ENCODE results near the gene MAP3K5.
"Not testable (repeated sequence)": the region's sequence is repeated elsewhere in the genome, so short reads cannot be mapped to it uniquely, and the experiment has no call there.

The MAP3K5 gene

DNA sequence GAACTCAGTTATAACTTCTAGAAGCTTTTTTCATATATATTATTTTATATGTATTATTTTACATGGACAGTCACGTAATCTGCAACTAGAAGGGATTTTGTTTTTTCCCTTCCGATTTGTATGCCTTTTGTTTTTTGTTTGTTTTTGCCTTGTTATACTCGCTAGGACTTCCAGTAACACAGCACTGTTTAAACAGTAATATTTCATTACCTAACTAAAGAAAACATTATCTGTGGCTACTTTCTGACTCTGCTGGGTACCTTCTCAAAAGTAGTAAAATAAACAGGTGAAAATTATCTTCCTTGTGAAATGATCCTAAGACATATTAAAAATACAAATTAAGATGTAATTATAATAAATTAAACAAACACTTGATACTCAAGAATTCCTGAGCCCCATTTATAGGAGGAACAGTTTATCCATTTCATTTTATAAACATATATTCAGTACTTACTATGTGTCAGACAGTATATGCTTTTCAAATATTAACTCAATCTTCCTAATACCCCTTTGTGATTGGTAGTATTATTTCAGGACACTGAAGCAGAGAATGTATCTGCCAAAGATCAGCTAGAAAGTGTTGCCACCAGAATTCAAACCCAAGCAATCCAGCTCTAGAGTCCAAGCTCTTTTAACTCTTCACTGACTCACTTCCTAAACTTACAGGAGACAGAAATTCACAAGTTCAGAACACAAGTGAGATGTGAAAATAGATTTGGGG lies 65.3 kb downstream of the MAP3K5 start:
- no peak for DNase-seq (ENCODE audit: low read depth, low spot score)

DNA sequence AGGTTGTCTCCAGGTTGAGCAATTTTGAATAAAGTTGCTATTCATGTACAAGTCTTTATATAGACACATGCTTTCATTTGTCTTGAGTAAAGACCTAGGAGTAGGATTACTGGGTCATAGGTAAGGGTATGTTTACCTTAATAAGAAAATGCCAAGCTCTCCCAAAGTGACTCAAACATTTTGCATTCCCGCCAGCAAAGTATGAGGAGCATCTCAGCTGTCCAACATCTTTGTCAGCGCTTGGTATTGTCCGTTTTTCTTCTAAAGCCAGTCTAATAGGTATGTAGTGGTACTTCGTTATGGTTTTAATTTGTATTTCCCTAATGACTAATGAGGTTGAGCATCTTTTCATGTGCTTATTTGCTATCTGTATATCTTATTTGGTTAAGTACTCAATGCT lies 67.2 kb downstream of the MAP3K5 start:
- no peak for DNase-seq (ENCODE audit: low read depth, low spot score)

DNA sequence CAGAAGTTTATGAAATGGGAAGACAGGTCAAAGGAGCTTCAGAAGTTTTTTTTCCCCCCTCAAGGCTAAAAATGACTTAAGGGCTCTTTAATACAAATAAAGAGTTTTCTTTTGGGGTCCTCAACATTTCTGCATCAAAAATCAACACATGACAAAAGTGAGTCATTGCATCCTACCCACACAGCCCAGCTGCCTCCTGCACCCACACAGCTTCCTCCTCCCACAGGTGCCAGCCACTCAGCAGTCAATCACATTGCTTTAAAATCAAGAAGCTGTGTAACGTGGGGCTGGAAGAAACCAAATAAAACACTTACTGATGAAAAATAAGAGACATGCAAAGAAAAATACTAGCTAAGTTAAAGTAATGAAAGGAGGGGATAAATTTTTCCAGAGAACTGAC lies 68.5 kb downstream of the MAP3K5 start:
- no peak for DNase-seq (ENCODE audit: low read depth, low spot score)

DNA sequence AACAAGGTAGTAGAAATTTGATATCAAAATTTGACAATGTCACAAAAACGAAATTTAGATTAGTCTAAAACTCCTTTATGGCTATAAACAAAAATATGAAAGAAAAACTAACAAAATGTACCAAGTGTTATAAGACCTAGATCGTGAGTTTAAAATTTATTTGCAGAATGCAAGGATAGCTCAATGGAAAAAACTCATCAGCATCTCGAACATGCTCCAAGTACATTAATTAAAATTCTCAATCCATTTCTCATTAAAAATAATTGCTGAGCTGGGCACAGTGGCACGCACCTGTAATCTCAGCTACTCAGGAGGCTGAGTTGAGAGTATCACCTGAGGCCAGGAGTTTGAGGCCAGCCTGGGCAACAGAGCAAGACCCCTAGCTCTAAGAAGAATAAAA lies 70.8 kb downstream of the MAP3K5 start:
- no peak for DNase-seq (ENCODE audit: low read depth, low spot score)

DNA sequence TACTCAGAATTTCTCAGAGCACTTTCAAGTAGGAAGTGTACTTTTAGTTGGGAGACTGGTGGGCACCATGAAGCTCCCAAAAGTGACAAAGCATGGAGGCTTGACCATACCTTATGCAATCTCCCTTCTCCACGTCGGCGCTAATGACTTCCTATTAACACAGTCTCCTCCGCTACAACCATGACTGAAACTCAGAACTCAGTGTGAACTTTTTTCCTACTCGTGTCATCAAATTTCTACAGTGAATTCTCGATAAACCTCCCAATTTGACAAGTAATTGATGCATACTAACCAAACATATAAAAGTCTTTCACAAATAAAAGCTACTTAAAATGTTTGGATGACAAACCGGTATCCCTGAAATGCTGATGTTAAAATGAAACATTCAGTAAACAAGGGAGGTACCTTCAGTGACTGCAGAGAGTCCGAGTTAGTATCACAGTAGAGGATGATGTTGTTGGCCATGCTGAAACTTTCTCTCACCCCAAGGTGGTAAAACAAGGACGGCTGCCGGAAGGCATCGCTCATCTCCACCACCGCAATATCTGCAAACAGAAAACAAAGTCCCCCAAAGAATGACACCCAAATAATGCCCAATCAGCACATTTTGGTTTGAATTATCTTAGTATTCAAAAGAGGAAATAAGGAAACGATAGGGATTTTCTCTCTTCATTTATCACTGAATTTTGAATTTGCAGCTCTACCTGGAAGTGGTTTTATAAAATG lies 72.1 kb downstream of the MAP3K5 start:
- DNase-seq (ENCODE audit: low read depth, low spot score) = no peak

DNA sequence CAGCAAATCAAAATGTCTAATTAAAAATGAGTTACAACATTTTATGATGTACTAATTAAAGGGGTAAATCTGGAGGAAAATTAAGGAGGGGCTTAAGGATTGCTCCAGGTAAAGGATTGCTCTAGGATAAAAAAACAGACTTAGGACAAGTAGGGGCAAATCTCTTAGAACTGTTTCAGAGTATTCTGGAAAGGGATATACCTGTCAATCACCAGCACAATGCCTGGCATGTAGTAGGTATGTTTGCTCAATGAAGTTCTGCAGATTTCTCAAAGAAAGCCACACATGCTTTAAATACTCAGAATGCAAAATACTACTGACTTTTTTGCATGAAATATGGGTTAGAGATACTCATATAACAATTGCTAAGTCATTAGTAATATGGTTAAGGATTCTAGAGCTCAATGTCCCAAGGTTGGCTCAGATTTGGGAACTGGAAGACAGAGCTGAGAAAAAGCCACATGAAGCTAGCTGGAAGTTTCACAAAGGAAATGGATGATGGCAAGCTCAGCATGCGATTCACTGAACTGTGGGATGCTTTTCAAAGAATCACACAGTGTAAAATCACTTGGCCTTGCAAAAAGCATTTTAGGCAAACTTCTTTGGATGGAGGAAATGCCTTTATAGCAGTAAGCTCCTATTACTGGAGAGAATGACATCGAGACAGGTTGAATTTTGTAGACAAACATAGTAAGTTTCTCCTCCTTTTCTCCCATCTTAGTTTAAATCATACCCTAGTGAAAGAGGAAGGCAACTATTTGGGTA lies 72.8 kb downstream of the MAP3K5 start:
- no peak for DNase-seq (ENCODE audit: low read depth, low spot score)

DNA sequence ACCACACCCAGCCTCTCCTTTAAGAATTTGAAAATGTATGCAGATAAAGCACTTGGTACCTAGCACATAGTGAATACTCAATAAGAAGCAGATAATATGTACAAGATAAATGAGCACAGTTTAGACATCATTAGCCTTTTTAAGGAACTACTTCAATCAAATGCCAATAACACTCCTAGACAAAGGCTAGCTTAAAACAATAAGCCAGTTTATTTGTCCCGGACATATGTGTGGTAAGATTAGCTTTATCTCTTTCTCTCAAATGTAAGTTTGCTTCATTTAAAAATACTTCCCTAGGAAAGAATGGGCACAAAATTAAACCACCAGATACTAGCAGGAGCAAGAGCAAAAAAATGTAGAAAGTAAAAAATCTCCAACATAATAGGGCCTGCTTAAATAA lies 73.8 kb downstream of the MAP3K5 start:
- no peak for DNase-seq (ENCODE audit: low read depth, low spot score)

DNA sequence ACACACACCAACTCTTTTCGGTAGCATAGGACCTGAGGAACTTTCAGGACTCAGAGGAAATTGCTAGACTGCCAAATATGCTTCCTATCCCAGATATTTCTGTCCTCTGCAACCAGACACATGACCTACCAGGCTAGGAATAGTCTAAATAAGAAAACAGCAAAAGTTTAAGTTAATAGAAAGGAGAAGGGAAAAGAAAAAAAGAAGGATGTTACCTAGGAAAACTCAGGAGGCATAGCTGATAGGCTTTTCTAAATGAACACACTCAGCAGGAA lies 74.6 kb downstream of the MAP3K5 start:
- no peak for DNase-seq (ENCODE audit: low read depth, low spot score)

DNA sequence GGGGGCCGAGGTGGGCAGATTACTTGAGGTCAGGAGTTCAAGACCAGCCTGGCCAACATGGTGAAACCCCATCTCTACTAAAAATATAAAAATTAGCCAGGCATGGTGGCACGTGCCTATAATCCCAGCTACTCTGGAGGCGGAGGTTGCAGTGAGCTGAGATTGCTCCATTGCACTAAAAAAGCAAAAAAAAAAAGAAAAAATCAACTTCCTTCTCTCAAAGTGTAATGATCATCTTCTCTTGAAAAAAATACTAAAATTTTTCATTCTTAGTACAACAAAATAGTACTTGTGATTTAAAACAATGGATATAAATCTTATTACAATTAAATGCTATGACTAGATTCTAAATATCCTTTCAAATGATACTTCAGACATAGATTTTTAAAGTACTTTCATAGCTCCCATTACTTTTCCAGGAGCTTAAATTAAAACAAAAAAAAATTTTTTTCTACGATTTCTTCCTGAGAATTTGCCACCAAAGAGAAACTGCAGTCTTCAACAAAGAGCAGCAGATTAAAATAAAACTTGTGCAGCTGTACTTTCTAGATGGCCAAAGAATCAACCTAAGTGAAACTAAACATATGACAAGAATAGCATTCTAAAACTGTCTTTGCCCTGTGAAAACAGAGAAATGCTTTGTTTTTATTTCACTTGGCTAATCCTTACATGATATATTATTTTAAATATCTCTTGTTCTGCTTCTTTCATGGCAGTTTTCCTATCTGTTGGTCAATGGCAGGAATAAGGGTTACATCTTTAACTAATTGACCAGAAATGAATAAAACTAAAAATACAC lies 75.2 kb downstream of the MAP3K5 start:
- no peak for DNase-seq (ENCODE audit: low read depth, low spot score)

DNA sequence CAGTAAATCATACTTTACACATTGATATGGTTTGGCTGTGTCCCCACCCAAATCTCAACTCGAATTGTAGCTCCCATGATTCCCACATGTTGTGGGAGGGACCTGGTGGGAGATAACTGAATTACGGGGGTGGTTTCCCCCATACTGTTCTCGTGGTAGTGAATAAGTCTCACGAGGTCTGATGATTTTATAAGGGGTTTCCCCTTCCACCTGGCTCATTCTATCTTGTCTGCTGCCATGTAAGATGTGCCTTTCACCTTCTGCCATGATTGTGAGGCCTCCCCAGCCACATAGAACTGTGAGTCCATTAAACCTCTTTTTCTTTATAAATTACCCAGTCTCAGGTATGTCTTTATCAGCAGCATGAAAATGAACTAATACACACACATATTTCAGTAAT lies 79.6 kb downstream of the MAP3K5 start:
- not testable (repeated sequence) for DNase-seq (ENCODE audit: low read depth, low spot score)

DNA sequence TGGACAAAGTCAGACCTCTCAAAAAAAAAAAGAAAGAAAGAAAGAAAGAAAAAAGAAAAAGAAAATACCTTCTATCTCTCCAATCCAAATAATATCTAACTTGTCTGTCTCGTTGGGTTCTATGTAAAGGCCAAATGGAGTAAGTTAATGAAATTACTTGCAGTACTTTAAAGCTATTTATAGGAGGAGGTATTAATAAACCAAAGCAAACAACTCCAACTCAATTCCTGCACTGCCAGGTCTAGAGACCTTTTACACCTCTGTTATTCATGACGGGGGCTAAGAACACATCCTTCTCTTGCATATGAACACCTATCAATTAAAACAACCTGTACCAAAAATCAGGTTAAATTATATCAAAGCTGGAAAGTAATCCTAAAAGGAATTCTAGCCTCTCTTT lies 80.6 kb downstream of the MAP3K5 start:
- DNase-seq (ENCODE audit: low read depth, low spot score) = no peak

DNA sequence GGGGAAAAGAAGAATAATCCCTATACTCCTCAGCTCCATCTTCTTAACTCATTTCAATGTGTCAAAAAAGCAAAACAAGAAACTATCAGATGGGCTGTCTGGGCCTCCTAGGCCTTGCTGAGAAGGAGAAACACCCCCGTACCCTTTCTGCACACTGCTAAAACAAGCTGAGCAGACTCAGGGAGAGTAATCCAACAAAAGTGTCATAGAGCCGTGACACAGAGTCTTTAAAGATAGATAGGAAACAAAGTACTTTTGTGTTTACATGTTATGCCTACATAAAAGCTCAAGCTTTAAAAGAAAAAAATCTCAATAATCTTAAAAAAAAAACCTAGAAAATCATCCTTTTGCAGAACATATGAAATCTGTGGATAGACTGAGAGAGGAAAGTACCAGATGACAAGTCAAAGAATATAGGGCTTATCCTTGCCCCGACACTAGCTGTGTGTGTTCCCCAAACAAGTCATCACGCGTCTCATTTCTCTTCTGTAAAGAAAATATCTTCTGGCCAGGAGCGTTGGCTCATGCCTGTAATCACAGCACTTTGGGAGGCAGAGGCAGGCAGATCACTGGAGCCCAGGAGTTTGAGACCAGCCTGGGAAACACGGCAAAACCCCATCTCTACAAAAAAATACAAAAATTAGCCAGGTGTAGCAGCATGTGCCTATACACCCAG lies 81.3 kb downstream of the MAP3K5 start:
- DNase-seq (ENCODE audit: low read depth, low spot score) = no peak

DNA sequence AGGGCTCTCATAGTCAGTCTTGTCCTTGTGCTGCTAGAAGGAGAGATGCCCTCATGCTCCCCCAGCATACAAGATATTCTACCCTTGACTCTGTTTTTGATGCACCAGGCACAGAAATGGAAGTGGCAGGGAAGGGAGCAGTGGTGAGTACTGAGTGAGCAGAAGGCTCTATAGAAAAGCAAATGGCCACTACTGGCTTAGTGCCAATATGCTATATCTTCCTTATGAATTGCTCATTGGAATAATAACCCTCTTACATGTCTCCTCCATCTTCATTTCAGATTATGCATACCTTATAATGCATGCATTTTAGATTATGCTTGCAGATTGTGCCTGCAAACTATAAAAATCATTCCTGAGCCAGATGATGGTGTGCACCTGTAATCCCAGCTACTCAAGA lies 82.8 kb downstream of the MAP3K5 start:
- DNase-seq (ENCODE audit: low read depth, low spot score) = no peak

DNA sequence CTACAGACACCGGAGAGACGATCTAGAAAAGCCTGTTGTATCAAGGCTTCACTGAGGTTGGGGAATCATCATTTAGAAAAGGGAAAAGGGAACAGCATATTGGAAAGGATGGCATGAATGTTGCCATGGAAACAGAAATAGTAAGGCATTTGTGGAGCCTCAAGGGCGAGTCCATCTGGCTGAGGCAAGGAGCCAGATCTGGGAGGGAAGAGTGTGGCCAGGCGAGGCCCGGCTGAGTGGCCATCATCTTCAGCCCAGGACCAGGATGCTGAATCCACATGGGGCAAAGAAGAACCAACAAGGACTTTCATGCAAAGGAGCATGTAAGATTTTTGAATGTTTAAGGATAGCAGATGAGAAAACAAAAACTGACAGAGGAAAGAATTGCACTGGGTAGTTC lies 85.8 kb downstream of the MAP3K5 start:
- no peak for DNase-seq (ENCODE audit: low read depth, low spot score)

DNA sequence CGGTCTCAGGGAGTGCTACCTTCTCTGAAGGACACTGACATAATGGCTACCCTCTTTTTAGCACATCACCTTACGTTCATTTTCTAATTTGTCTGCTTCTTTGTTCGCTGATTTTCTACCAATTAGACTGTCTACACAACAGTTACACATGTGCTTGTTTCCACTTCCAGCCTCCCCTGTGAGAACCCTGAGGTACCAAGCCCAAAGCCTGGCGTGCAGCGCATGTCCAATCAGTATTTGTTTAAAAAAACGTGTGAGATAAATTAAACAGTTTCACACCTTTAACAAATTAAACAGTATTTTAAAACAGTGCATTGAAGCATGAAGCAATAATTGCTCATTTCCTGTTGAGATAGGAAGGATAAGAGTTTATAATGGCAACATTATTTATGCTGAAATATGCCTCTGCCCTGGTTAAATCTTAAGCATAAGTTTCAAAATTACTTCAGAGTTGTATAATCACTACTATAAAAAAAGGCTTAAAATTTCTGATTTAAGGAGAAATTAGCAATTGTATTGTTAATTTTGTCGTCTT lies 88.9 kb downstream of the MAP3K5 start:
- no peak for DNase-seq (ENCODE audit: low read depth, low spot score)

DNA sequence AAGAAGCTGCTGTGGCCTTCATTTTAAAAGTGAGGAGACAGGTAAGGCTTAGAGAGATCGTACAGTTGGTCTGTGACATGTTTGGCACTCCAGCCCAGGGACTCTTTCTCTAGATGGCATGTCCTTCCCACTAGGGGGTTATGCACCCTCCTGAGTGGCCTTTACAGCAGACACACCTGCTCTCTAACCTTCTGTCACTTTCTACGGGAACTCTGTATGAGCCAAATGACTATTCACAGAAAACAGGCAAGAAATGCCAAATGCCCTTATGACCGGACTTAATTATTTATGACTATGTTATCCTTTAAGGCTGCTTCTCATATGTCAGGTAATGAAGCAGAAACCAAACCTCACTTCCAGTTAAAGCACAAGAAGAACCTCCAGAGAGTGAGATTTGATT lies 91.2 kb downstream of the MAP3K5 start:
- DNase-seq (ENCODE audit: low read depth, low spot score) = no peak

DNA sequence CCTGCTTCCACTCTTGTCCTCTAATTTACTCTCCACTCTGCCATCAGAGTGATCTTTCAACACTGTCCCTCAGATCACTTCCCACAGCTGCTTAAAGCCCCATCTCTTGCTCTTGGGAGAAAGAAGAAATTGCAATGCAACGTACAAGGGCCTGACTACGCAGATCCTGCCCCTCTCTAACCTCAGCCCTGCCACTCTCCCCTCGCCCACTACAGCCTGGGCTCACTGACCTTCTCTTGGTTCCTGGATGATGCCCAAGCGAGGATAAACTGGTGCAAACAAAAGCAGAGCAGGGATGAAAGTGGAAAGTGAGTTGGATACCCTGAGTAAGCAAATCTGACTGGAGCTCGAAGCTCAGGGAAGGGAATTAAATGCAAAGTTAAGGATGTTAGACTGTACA lies 92.9 kb downstream of the MAP3K5 start:
- no peak for DNase-seq (ENCODE audit: low read depth, low spot score)

DNA sequence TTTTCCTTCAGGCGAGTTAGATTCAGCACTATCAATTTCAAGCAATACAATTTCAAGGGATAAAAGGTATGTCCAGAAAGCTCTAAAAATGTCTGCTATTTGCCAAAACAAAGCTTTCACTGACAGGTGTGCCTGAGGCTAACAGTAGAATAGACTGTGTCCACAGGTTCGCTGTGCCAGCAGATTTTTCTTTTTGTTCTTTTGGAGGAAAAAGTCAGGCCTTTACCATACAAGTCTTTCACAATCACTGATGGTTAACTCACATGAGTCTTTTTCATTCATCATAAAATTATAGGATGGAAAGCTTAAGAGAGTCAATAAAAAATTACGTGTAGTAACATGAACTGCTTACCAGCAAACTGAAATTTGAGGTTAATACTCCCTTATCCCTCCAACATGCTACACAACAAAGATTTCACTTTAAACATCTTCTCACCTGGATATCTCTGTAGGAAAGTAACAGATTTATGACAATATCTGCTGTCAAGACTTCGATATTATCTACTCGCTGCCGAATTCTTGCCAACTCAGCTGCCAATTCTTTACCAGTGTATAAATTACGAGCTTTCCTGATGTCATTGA lies 95.4 kb downstream of the MAP3K5 start:
- DNase-seq (ENCODE audit: low read depth, low spot score) = no peak

DNA sequence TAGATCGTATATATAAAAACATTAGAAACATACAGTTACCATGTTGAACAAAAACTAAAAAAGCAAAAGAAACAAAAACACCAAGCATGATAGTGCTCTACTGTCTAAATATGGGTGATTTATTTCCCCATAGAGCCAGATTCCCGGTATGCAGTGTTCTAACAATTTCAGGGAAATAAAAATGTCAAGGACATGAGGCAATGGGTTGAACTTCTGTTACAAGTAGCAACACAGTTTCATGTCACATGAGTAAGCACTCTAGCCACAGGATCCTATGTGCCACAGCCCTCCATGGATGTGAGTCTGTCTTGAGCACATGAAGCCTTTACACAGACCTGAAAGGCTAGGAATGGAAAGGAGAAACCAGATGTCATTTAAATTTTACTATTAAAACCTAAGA lies 96.0 kb downstream of the MAP3K5 start:
- no peak for DNase-seq (ENCODE audit: low read depth, low spot score)

DNA sequence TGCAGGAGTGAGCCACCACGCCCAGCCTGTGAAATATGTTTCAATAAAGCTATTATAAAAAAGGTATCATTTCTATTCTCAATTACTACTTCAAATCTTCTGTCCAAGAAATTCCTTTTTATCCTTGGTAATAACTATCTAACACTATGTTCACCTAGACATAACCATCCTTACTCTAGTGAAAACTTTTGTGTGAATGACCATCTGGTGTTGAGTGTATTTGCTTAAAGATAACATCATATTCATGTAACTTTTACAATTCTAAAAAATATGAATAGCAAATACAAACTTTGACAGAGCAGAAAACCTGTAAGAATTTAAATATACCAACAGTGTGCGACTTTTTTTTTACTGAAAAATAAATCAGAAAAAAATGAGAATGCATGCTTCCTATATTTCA lies 96.9 kb downstream of the MAP3K5 start:
- no peak for DNase-seq (ENCODE audit: low read depth, low spot score)

DNA sequence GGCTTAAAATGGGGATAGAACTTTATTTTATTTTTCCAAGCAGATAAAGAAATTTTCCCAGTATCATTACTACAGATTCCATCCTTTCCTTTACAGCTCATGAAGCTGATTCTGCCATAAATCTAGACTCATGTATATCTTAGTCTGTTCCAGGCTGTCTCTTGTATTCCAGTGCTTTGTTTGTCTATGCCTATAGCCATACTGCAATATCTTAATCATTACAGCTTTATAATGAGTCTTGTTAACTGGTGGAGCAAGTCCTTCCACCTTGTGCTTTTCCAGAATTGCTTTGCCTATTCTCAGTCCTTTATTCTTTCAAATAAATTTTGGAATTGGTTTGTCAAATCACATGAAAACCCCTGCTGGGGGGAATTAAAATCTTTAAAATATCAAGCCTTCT lies 99.2 kb downstream of the MAP3K5 start:
- DNase-seq (ENCODE audit: low read depth, low spot score) = no peak
